ENCODE results near the gene RGS19. TPM values are rescaled to one million over a fixed set of nuclear protein-coding genes. Genes with fewer than 3 reads are reported as not detected.

The RGS19 gene
- total RNA-seq, 2 experiments from 2014 or later = 9.7 to 14.8 TPM

- peak in 5 of 14 experiments; percentile 26 to 55 (median 28) for DNase-seq
- Mint-ChIP-seq H3K9me3 (no peaks in the 10 kb centered on the region), H3K27ac (peak overlapping the region; percentile 88), H3K4me1 (ENCODE audit: low read depth) (peaks cover 40% of the 10 kb centered on the region), H3K27me3 (no peaks in the 10 kb centered on the region), H3K36me3 (ENCODE audit: low read depth) (no peaks in the 10 kb centered on the region), H3K4me3 (peak overlapping the region; percentile 82)
- peak; percentile 18 for ATAC-seq (ENCODE audit: poor library complexity)
- Histone ChIP-seq H3K36me3 (ENCODE audit: insufficient read depth, low read length) (no peaks in the 10 kb centered on the region), H3K27ac (ENCODE audit: low read depth in 1 of 2, low read length in 2 of 2) (no peak overlapping the region), H3K4me1 (ENCODE audit: insufficient read depth, low read length) (peaks cover 77% of the 10 kb centered on the region), H3K9me3 (ENCODE audit: control insufficient read depth in 1 of 2, insufficient read depth in 1 of 2, low read length in 2 of 2) (no peaks in the 10 kb centered on the region), H3K4me3 (ENCODE audit: low read length) (no peak overlapping the region), H3K27me3 (ENCODE audit: control insufficient read depth in 1 of 2, insufficient read depth in 2 of 2, low read length in 2 of 2) (no peaks in the 10 kb centered on the region)
- no peak for TF ChIP-seq CTCF (IDR thresholded peaks at IDR 0.05)
- intact Hi-C loops (cut with DNase I, micrococcal nuclease) = loop anchor here in 1 of 2 experiments (10.0 kb wide), 1 partner anchor 411 kb away; the partner anchor contains the start of genes RTEL1 and STMN3
- ChIA-PET POLR2A (interaction anchor here (0.6 to 2.5 kb wide), 4 partner anchors 11 to 164 kb away, joined by 3 to 13 read pairs (median 6); partner anchors contain the start of genes LKAAEAR1, OPRL1 and RGS19), CTCF (interaction anchor here (0.8 to 1.3 kb wide), 3 partner anchors 11 to 92 kb away, joined by 3 read pairs; no protein-coding TSS in a partner anchor)
Measured at GRCh38 chr20:64065062-64065973, 14.0 kb downstream of the RGS19 start.

- CTCF ChIA-PET = no interaction called here
- H3K36me3 ChIP-seq (ENCODE audit: insufficient read depth, low read length) = no peaks in the 10 kb centered on the region
- no peaks in the 10 kb centered on the region for H3K9me3 ChIP-seq (ENCODE audit: control insufficient read depth in 1 of 2, insufficient read depth in 1 of 2, low read length in 2 of 2)
- DNase-seq (no peak), ATAC-seq (ENCODE audit: poor library complexity) (no peak)
- no peaks in the 10 kb centered on the region for H3K9me3 Mint-ChIP-seq
- peak overlapping the region; percentile 56 for H3K4me3 ChIP-seq (ENCODE audit: low read length)
- no peak for TF ChIP-seq CTCF (IDR thresholded peaks at IDR 0.05)
- no peaks in the 10 kb centered on the region for H3K27me3 ChIP-seq (ENCODE audit: control insufficient read depth in 1 of 2, insufficient read depth in 2 of 2, low read length in 2 of 2)
- peaks cover 42% of the 10 kb centered on the region for H3K4me1 Mint-ChIP-seq (ENCODE audit: low read depth)
- peak overlapping the region; percentile 48 for H3K27ac Mint-ChIP-seq
- peak overlapping the region; percentile 85 for H3K4me3 Mint-ChIP-seq
- no peaks in the 10 kb centered on the region for H3K27me3 Mint-ChIP-seq
- POLR2A ChIA-PET = interaction anchor here (0.6 to 1.1 kb wide), 5 partner anchors 13 to 199 kb away, joined by 3 to 6 read pairs (median 3); partner anchors contain the start of genes RGS19, SAMD10 and TPD52L2
- intact Hi-C loops (cut with DNase I, micrococcal nuclease) = loop anchor here in 1 of 2 experiments (5.0 to 10.0 kb wide), 2 partner anchors 357 to 409 kb away; partner anchors contain the start of genes ARFRP1, RTEL1, STMN3 and ZGPAT
- no peaks in the 10 kb centered on the region for H3K36me3 Mint-ChIP-seq (ENCODE audit: low read depth)
- no peak overlapping the region for H3K27ac ChIP-seq (ENCODE audit: low read depth in 1 of 2, low read length in 2 of 2)
- peaks cover 67% of the 10 kb centered on the region for H3K4me1 ChIP-seq (ENCODE audit: insufficient read depth, low read length)
Measured at GRCh38 chr20:64064145-64064698, 15.1 kb downstream of the RGS19 start.

GRCh38 chr20:64063389-64064144 is 15.8 kb downstream of the RGS19 start:
- Histone ChIP-seq H3K27me3 (ENCODE audit: control insufficient read depth in 1 of 2, insufficient read depth in 2 of 2, low read length in 2 of 2) (no peaks in the 10 kb centered on the region), H3K9me3 (ENCODE audit: control insufficient read depth in 1 of 2, insufficient read depth in 1 of 2, low read length in 2 of 2) (no peaks in the 10 kb centered on the region), H3K27ac (ENCODE audit: low read depth in 1 of 2, low read length in 2 of 2) (no peak overlapping the region), H3K4me1 (ENCODE audit: insufficient read depth, low read length) (peaks cover 60% of the 10 kb centered on the region), H3K36me3 (ENCODE audit: insufficient read depth, low read length) (no peaks in the 10 kb centered on the region), H3K4me3 (ENCODE audit: low read length) (peak overlapping the region; percentile 56)
- DNase-seq (no peak), ATAC-seq (ENCODE audit: poor library complexity) (no peak)
- intact Hi-C loops (cut with DNase I, micrococcal nuclease) = loop anchor here (1.0 to 10.0 kb wide), 7 partner anchors 15 to 409 kb away; partner anchors contain the start of genes RGS19 (in 2 of the 2), ARFRP1 (in 1 of the 2), DNAJC5 (in 1 of the 2) and PRPF6 (in 1 of the 2)
- no peaks in the 10 kb centered on the region for H3K36me3 Mint-ChIP-seq (ENCODE audit: low read depth)
- peaks cover 44% of the 10 kb centered on the region for H3K4me1 Mint-ChIP-seq (ENCODE audit: low read depth)
- peak overlapping the region; percentile 85 for H3K4me3 Mint-ChIP-seq
- H3K27me3 Mint-ChIP-seq = no peaks in the 10 kb centered on the region
- no peaks in the 10 kb centered on the region for H3K9me3 Mint-ChIP-seq
- peak overlapping the region; percentile 48 for H3K27ac Mint-ChIP-seq
- CTCF ChIA-PET = interaction anchor here (1.5 to 1.9 kb wide), 2 partner anchors 19 to 25 kb away, joined by 6 to 15 read pairs; no protein-coding TSS in a partner anchor
- no peak for TF ChIP-seq CTCF (IDR thresholded peaks at IDR 0.05)
- POLR2A ChIA-PET = interaction anchor here (0.9 to 1.9 kb wide), 11 partner anchors 14 to 495 kb away, joined by 3 to 14 read pairs (median 4); partner anchors contain the start of genes LKAAEAR1, OPRL1, RGS19 and SAMD10
